ENCODE data around the gene SCNN1B.

SCNN1B gene

GRCh38 chr16:23290189-23291062 lies 11.7 kb upstream of the SCNN1B start:
- Histone ChIP-seq H3K4me1 (ENCODE audit: control insufficient read depth, insufficient read depth, low read length) (no peaks in the 10 kb centered on the region), H3K4me3 (ENCODE audit: low read depth, low read length) (no peak overlapping the region), H3K36me3 (ENCODE audit: control insufficient read depth in 2 of 2, insufficient read depth in 1 of 2, low read length in 2 of 2) (no peaks in the 10 kb centered on the region), H3K27ac (ENCODE audit: extremely low read depth, low read depth, low read length) (no peak overlapping the region), H3K9me3 (ENCODE audit: control insufficient read depth, insufficient read depth, low read depth, low read length) (no peaks in the 10 kb centered on the region)
- POLR2A ChIA-PET = no interaction called here
- CTCF ChIA-PET = interaction anchor here (0.7 kb wide), 1 partner anchor 144 kb away, joined by 4 read pairs; no protein-coding TSS in a partner anchor
- 0 out of 2 replicates have a peak, but pooled peaks have one; percentile 32 for TF ChIP-seq ZNF366 (tag by site-specific recombination; conservative IDR thresholded peaks at IDR 0.05)
- TF ChIP-seq ZNF843 (tag by site-specific recombination; IDR thresholded peaks at IDR 0.05) = no peak
- TF ChIP-seq ZNF571 (tag by site-specific recombination; IDR thresholded peaks at IDR 0.05) = no peak
- TF ChIP-seq ZNF10 (tag by site-specific recombination; IDR thresholded peaks at IDR 0.05) = no peak
- TF ChIP-seq BCL11A (tag by site-specific recombination; IDR thresholded peaks at IDR 0.05; ENCODE audit: low read depth) = no peak
- no peak for TF ChIP-seq ZNF707 (tag by site-specific recombination; IDR thresholded peaks at IDR 0.05)
- TF ChIP-seq SALL2 (tag by site-specific recombination; IDR thresholded peaks at IDR 0.05; ENCODE audit: borderline replicate concordance) = no peak
- TF ChIP-seq KLF1 (tag by site-specific recombination; IDR thresholded peaks at IDR 0.05) = no peak
- TF ChIP-seq ZNF768 (tag by site-specific recombination; IDR thresholded peaks at IDR 0.05) = no peak
- peak; percentile 74 for TF ChIP-seq OSR2 (tag by site-specific recombination; IDR thresholded peaks at IDR 0.05)
- no peak for TF ChIP-seq ZNF549 (tag by site-specific recombination; IDR thresholded peaks at IDR 0.05)
- TF ChIP-seq ZIC2 (tag by site-specific recombination; IDR thresholded peaks at IDR 0.05) = no peak
- peak; percentile 56 for TF ChIP-seq SP7 (tag by site-specific recombination; IDR thresholded peaks at IDR 0.05)
- no peak for TF ChIP-seq ZBTB20 (tag by site-specific recombination; IDR thresholded peaks at IDR 0.05)
- TF ChIP-seq ZNF239 (tag by site-specific recombination; IDR thresholded peaks at IDR 0.05) = no peak
- no peak for TF ChIP-seq ZNF521 (tag by site-specific recombination; IDR thresholded peaks at IDR 0.05)
- TF ChIP-seq ZNF146 (tag by site-specific recombination; IDR thresholded peaks at IDR 0.05) = no peak
- no peak for TF ChIP-seq ZNF394 (tag by site-specific recombination; IDR thresholded peaks at IDR 0.05; ENCODE audit: borderline replicate concordance)
- no peak for TF ChIP-seq ZNF785 (tag by site-specific recombination; IDR thresholded peaks at IDR 0.05)
- TF ChIP-seq REPIN1 (tag by site-specific recombination; IDR thresholded peaks at IDR 0.05; ENCODE audit: low read depth) = no peak
- peak; percentile 63 for TF ChIP-seq PRDM6 (tag by site-specific recombination; IDR thresholded peaks at IDR 0.05)
- 0 out of 2 replicates have a peak, but pooled peaks have one; percentile 28 for TF ChIP-seq ZNF362 (tag by site-specific recombination; IDR thresholded peaks at IDR 0.05)
- no peak for TF ChIP-seq ZNF223 (tag by site-specific recombination; IDR thresholded peaks at IDR 0.05)
- TF ChIP-seq HOXA7 (CRISPR knock-in tag; IDR thresholded peaks at IDR 0.05; ENCODE audit: borderline replicate concordance) = no peak
- no peak for TF ChIP-seq ZNF837 (tag by site-specific recombination; IDR thresholded peaks at IDR 0.05)
- TF ChIP-seq ZNF23 (tag by site-specific recombination; IDR thresholded peaks at IDR 0.05; ENCODE audit: borderline replicate concordance) = no peak
- no peak for TF ChIP-seq KLF10 (tag by site-specific recombination; IDR thresholded peaks at IDR 0.05)
- TF ChIP-seq CTCF (tag by site-specific recombination; IDR thresholded peaks at IDR 0.05) = no peak
- no peak for TF ChIP-seq ZNF580 (tag by site-specific recombination; IDR thresholded peaks at IDR 0.05)
- TF ChIP-seq ZNF211 (tag by site-specific recombination; IDR thresholded peaks at IDR 0.05; ENCODE audit: low read depth) = no peak
- no peak; the same call in 1 of the 2 replicates for TF ChIP-seq TSHZ1 (tag by site-specific recombination; IDR thresholded peaks at IDR 0.05; ENCODE audit: borderline replicate concordance)

All from HEK293 (cell line).